Activated CD8-positive, alpha-beta memory T cell treated with anti-CD3 and anti-CD28 coated beads, Interleukin-2, amount 50 U/mL, for 24 hours (primary cell): ENCODE measurements around the gene CES3.
"Not testable (repeated sequence)": the region's sequence is repeated elsewhere in the genome, so short reads cannot be mapped to it uniquely, and the experiment has no call there.

Experiments used
- DNase-seq: peaks from one replicate; pipeline ENCODE4 v3.0.0-alpha.2; 2020; ENCODE audit errors: extremely low read depth

Gene CES3

DNA sequence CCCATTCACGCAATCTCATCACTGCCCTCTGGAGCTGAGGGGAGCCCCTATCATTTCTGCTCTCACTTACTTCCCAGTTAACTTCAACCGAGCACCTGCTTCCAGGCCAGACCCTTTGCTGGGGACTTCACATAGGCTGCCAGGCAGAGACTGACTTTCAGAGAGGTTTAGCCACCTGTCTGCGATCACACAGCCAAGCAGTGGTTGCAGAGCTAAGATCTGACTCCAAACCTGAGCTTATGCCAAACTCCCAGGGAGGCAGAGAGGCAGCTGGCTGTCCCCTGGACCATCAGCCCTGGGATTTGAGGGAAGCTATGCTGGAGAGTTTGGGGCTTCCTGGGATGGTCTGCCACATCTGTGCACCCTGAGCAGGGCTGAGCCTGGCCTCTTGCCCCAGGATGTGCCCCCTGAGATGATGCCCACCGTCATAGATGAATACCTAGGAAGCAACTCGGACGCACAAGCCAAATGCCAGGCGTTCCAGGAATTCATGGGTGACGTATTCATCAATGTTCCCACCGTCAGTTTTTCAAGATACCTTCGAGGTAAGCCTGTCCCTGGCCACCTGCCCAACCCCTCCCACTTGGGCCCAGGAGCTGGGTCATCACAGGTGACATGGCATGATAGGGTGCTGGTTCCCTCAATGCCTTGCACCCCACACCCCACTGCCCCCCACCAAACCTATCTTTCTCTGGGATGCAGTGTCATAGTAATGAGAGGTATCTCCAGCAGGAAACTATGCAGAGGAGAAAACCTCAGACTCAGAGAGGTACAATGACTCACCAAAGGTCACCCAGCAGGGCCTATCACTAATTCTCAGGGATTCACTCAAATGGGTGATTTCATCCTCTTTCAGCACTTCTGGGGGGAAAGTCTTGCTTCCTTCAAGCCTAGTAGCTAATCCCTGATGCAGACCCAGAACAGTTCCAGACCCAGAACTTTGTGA lies 10.0 kb downstream of the CES3 start:
- no peak for DNase-seq

DNA sequence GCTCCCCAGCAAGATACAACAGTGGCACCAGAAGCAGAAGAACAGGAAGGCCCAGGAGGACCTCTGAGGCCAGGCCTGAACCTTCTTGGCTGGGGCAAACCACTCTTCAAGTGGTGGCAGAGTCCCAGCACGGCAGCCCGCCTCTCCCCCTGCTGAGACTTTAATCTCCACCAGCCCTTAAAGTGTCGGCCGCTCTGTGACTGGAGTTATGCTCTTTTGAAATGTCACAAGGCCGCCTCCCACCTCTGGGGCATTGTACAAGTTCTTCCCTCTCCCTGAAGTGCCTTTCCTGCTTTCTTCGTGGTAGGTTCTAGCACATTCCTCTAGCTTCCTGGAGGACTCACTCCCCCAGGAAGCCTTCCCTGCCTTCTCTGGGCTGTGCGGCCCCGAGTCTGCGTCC lies 11.9 kb downstream of the CES3 start:
- DNase-seq, result no peak

DNA sequence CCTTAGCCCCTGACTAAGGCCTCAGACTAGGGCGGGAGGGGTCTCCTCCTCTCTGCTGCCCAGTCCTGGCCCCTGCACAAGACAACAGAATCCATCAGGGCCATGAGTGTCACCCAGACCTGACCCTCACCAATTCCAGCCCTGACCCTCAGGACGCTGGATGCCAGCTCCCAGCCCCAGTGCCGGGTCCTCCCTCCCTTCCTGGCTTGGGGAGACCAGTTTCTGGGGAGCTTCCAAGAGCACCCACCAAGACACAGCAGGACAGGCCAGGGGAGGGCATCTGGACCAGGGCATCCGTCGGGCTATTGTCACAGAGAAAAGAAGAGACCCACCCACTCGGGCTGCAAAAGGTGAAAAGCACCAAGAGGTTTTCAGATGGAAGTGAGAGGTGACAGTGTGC lies 12.7 kb downstream of the CES3 start:
- no peak for DNase-seq

DNA sequence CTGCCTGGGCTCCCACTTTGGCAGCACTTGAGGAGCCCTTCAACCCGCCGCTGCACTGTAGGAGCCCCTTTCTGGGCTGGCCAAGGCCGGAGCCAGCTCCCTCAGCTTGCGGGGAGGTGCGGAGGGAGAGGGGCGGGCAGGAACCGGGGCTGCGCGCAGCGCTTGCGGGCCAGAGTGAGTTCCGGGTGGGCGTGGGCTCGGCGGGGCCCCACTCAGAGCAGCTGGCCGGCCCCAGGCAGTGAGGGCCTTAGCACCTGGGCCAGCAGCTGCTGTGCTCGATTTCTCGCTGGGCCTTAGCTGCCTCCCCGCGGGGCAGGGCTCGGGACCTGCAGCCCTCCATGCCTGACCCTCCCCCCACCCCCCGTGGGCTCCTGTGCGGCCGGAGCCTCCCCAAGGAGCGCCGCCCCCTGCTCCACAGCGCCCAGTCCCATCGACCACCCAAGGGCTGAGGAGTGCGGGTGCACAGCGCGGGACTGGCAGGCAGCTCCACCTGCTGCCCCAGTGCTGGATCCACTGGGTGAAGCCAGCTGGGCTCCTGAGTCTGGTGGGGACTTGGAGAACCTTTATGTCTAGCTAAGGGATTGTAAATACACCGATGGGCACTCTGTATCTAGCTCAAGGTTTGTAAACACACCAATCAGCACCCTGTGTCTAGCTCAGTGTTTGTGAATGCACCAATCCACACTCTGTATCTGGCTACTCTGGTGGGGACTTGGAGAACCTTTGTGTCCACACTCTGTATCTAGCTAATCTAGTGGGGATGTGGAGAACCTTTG lies 13.3 kb downstream of the CES3 start:
- not testable (repeated sequence) for DNase-seq

DNA sequence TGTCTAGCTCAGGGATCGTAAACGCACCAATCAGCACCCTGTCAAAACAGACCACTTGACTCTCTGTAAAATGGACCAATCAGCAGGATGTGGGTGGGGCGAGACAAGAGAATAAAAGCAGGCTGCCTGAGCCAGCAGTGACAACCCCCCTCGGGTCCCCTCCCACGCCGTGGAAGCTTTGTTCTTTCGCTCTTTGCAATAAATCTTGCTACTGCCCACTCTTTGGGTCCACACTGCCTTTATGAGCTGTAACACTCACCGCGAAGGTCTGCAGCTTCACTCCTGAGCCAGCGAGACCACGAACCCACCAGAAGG lies 13.8 kb downstream of the CES3 start:
- DNase-seq, result not testable (repeated sequence)

DNA sequence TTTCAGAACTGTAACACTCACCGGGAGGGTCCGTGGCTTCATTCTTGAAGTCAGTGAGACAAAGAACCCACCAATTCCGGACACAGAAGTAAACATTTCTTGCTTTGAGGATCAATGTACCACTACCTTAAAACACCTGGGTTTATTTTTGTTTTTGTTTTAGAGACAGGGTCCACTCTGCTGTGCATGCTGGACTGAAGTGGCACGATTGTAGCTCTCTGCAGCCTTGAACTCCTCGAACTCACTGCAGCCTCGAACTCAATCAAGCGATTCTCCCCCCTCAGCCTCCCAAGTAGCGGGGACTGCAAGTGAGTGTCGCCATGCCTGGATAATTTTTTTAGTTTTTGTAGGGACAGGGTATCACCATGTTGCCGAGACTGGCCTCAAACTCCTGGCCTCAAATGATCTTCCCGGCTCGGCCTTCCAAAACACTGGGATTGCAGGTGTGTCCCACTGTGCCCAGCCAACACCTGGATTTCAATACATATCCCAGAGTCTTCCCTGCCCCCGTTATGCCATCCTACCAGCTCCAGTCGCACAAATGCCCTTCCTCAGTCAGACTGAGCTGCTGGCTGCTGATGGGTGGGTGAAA lies 14.3 kb downstream of the CES3 start:
- no peak for DNase-seq

DNA sequence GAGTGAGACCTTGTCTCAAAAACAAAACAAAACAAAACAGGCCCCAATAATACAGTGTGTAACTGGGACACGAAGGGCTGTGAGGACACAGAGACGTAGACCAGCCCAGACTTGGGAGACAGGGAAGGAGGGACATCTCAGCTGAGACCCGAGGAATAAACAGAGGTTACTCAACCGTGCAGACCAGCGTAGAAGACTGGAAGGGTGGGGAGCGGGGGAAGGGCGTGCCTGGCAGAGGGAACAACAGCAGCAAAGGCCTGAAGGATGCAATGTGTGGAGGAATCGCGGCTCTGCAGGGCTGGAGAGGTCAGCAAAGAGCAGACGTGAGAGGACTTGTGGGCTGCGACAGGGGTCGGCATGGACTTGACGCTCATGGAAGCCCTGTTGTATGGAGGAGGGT lies 15.7 kb downstream of the CES3 start:
- DNase-seq, result no peak

DNA sequence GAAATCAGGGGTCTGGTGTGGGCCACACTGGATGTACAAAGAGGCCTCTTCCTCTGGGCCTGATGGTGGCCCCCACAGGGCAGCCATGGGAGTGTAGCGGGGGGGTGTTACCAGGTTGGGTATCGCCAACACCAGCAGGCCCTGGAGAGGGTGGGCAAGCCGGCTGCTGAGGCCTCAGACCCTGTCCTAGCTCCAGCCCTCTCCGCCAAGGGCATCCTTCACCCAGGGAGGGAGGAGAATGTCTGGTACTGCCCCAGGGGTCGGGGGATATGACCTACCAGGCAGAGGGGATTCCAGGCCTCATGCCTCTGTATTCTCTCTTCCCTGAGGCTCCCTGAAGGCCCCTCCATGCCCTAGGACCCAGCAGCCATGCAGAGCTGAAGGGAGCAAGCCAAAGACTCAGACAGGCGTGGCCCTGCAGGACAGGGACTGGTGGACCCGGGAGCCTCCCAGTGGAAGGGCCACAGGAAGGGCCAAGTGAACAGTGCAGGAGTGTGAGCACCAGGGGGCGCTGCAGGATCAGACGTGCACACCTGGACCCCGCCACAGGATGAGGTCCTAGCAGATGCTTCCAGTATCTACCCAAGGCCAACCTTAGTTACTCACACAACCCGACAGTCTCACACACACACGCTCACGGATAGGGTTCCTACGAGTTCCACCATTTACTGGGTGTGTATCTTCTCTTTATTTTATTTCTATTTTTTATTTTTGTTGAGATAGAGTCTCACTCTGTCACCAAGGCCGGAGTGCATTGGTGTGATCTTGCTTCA lies 16.5 kb downstream of the CES3 start:
- DNase-seq, result peak; percentile 81

DNA sequence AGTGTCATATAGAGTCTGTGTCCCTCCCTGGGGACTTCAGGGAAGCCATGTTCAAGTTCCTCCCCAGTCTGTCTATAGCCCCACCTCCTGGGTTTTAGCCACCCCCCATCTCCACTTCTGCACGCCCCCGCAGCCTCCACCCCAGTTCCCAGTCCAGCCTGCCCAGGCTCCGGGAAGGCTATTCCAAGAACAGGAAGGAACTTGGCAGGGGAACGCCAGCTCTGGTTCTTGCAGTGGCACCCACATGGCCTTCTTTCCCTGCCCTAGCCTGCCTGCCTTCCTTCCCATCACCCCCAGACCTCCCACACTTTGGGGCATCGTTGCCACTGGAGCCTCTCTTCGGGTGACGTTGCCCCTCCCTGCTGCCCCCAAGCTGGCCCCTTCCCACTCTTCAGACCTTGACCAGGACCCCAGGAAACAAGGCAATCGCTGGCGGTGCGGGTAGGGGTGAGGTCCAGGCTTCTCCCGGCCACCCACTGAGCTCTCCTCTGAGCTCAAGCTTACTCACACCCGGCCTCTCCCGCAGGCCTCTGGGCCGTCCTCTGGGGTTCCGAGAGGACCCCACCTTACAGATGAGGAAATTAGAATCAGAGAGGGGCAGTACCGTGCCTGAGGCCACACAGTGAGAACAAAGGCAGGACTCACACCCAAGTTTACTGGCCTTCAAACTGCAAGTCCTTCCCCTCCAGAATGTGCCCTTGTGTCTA lies 18.1 kb downstream of the CES3 start:
- DNase-seq, result no peak

DNA sequence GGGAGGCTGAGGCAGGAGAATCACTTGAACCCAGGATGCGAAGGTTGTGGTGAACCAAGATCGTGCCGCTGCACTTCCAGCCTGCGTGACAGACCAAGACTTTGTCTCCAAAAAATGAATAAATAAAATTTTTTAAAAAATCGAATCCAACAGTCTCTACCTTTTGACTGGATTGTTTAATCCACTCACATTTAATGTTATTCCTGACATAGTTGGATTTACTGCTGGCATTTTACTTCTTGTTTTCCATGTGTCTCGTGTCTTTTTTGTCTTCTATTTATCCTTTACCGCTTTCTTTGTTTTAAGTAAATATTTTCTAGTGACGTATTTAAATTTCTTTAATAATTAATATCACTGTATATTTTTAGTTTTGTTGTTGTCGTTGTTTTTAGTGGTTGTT lies 22.0 kb downstream of the CES3 start:
- no peak for DNase-seq

DNA sequence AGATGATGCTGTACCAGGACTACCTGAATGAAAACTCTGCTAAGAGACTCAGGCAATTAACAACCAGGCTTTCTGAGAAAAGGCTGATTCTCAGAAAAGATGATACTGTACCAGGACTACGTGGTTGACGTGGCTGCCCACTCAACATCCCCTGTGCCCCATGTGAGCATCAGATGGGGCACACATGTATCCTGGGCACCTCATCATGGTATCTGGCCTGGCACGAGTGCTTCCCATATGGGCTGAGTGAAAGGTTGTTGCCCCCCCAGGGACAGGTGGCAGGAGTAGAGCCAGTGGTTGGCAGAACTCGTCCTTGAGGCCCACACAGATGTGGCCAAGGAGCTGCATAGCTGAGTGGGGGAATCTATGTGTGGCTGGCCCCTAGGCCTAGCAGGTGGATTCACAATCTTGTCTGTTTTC lies 23.8 kb downstream of the CES3 start:
- peak; percentile 46 for DNase-seq

DNA sequence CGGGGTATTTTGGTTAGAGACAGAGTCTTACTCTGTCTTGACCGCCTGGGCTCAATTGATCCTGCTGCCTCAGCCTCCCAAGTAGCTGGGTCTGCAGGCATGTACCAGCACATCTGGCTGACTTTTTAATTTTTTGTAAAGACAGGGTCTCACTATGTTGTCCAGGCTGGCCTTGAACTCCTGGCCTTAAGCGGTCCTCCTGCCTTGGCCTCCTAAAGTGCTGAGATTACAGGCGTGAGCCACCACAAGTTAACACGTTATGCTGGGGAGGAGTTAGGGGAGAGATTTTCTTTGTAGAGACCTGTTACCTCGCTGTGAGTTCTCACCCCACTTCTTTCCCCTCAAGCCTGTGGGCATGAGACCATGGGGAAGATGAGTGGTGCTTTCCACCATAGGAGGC lies 25.5 kb downstream of the CES3 start:
- no peak for DNase-seq

DNA sequence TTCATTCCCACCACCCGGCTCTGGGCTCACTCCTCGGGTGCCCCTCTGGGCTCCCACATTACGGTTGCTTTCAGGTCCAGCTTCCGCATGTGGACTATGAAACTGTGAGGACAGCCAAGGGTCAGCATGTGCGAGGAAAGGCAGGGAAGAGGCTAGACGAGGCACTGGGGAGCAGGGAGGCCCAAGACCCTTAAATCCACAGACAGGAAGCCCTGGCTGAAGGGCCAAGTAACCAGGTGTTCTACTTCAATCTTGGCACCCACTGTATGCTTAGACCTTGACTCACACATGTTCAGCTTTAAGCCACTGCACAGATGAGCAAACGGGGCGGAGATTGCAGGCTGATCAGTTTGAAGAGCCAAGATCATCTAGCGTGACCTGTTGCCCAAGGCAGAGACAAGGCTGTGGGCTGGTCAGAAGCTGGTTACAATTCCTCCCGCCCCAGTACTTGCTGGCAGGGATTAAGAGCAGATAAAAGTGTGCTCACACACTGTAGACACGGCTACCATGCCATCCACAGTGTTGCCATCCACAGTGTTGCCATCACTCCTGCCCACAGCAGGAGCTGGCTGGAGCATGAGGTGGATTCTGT lies 27.2 kb downstream of the CES3 start, which contains the start of gene CES4A:
Gene CES4A, plus strand, starts transcription at position 393 of the 592 bp plus-strand sequence. Its CDS starts 184 bp downstream, at position 577.
- DNase-seq, result no peak

DNA sequence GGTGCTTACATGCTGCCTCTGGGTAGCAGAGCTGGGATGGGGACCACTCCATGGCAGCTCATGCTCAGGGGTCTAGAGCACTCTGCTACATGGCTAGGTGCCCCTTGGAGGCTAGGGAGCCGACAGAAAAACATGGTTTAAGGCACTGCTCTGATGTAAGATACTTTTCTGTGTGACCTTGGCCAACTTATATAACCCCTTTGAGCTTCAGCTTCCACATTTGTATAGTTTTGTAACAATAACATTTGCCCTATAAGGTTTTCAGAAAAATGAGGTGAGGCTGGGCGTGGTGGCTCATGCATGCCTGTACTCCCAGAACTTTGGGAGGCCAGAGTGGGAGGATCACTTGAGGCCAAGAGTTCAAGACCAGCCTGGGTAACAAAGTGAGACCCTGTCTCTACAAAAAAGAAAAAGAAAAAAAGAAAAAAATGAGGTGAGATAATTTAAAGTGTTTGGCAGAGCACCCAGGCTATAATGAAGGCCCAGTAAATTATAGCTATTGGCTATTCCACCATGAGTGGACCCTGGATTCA lies 30.5 kb downstream of the CES3 start:
- DNase-seq, result no peak

DNA sequence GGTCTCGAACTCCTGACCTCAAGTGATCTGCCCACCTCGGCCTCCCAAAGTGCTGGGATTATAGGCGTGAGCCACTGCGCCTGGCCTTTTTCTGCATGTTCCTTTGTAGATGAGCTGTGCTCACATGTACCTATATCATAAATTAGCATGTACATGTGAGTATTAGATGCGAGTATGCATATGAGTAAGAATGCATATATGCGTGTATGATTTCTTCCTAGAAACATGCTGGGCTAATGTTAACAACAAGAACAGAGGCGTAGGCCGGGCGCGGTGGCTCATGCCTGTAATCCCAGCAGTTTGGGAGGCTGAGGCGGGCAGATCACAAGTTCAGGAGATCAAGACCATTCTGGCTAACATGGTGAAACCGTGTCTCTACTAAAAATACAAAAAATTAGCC lies 32.5 kb downstream of the CES3 start:
- DNase-seq, result not testable (repeated sequence)

DNA sequence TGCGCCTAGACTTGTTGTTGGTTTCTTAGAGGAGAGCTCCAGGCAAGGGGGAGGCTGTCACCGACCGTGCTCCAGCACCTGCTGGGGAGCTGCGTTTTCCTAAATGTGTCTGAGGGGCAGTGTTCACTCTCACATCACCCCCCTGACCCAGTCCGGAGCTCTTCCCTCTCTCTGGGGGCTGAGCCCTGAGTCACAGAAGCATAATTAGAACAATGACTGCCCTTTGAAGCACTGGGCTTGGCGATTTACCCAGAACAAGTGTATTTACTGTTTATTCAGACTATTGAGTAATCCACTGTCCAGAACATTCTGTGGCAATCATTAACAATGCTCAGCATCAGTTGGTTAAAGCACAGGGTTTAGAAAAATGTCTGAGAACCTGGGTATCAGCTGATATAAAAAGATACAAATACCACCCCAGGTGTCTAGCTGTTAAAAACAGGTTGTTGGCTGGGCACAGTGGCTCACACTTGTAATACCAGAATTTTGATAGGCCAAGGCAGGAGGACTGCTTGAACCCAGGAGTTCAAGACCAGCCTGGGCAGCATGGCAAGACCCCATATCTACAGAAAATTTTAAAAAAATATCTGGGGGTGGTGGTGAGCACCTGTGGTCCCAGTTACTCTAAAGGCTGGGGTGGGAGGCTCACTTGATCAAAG lies 35.4 kb downstream of the CES3 start:
- DNase-seq, result no peak

DNA sequence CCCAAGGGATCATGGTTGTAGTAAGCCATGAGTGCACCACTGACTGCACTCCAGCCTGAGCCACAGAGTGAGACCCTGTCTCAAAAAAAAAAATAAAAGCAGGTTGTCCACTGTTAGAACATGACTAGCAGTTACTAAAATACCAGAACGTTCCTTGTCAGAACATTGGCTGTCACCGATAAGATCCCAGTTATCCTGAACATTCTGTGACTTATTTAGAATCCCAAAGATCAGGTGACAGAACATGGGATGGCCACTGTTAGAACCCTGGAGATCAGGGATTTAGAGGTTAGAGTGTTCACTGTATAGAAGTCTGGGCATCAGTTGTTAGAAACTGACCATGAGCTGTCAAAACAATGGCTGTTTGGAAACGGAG lies 35.9 kb downstream of the CES3 start:
- DNase-seq, result no peak

DNA sequence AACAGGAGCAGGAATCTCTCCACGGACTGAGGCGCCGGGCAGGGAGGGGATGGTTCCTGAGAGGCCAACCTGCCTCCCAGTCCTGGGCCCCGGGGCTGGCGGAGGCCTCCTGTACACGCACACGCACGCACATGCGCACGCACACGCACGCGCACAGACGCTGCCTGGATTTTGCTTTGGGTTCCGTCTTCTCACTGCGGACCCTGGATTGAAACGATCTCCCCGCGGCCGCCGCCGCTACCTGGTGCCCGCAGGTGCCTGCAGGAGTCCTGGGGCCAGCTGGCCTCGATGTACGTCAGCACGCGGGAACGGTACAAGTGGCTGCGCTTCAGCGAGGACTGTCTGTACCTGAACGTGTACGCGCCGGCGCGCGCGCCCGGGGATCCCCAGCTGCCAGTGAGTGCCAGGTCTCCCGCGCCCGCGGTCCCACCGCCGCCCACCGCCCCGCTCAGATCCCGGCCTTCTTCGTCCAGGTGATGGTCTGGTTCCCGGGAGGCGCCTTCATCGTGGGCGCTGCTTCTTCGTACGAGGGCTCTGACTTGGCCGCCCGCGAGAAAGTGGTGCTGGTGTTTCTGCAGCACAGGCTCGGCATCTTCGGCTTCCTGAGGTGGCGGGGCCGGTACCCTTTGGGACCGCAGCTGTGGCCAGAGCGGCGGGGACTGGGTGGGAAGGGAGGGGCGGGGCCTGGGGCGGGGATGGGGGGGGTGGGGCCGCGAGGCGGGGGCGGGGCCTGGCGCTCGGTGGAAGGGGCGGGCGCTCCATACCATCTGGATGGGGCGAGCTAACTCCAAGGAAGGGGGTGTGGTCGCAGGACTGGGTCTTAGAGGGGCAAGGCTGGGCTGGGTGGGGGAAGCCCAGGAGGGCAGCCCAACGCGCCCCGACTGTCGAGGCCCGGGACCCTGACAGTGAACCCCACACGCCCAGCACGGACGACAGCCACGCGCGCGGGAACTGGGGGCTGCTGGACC lies 39.6 kb downstream of the CES3 start:
- no peak for DNase-seq

DNA sequence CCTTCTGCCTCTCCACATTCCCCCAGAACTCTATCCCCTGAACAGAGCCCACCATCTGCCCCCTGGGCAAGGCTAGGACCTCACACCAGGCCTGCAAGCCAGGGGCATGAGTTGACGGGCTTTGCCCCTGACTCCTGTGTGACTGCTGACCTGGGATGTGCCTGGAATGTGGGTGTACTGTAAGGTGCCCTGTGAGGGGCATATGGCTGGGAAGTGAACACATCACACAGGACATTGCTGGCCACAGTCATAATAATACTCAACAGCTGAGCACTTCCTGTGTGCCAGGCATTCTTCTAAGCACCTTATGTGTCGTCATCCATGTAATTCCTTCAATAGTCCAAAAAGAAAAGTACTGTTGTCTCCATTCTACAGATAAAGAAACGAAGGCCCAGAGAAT lies 40.7 kb downstream of the CES3 start:
- no peak for DNase-seq
